ENCODE data around the gene PSMD8. TPM values are rescaled to one million over a fixed set of nuclear protein-coding genes. Genes with fewer than 3 reads are reported as not detected.
"Not testable (repeated sequence)": the region's sequence is repeated elsewhere in the genome, so short reads cannot be mapped to it uniquely, and the experiment has no call there.

The PSMD8 gene
- total RNA-seq, 2 donors from 2014 or later, result 216 to 290 TPM

GRCh38 chr19:38425222-38425809 lies 50.9 kb downstream of the PSMD8 start:
- ATAC-seq (peak in 1 of 2 donors; percentile 17), DNase-seq (no peak)
- intact Hi-C loops (cut with DNase I), result no loop called here

GRCh38 chr19:38425810-38426466 lies 51.6 kb downstream of the PSMD8 start, which contains the start of gene RASGRP4:
Gene RASGRP4 (minus strand): TSS chr19:38426219. CDS start chr19:38426091, 128 bp downstream.
- intact Hi-C loops (cut with DNase I), result no loop called here
- ATAC-seq (peak in 1 of 2 donors; percentile 72), DNase-seq (peak; percentile 38)

GRCh38 chr19:38427035-38427677 lies 52.8 kb downstream of the PSMD8 start:
- ATAC-seq; intact Hi-C loops (cut with DNase I); DNase-seq: not testable (repeated sequence)

GRCh38 chr19:38429055-38429810 lies 54.9 kb downstream of the PSMD8 start:
- no peak for DNase-seq
- intact Hi-C loops (cut with DNase I), result no loop called here
- ATAC-seq, result no peak

GRCh38 chr19:38429811-38430156 lies 55.4 kb downstream of the PSMD8 start:
- no peak for ATAC-seq
- no peak for DNase-seq
- intact Hi-C loops (cut with DNase I), result no loop called here

GRCh38 chr19:38430931-38431330 lies 56.6 kb downstream of the PSMD8 start:
- intact Hi-C loops (cut with DNase I), result no loop called here

GRCh38 chr19:38433268-38433733 lies 58.9 kb downstream of the PSMD8 start, which contains the start of gene RYR1:
Gene RYR1 (plus strand): TSS chr19:38433691. CDS start chr19:38433830, 139 bp downstream.
- intact Hi-C loops (cut with DNase I), result no loop called here
- peak; percentile 76 for DNase-seq
- ATAC-seq, result peak; percentile 77 to 91

More at GRCh38 chr19:38430931-38431330, 56.6 kb downstream of the PSMD8 start:
- DNase-seq (no peak), ATAC-seq (no peak)

Other genes with a start within 250 kb of the PSMD8 start
- under 1 TPM in 1 of 2 donors, not detected in 1; 0.26 TPM for gene DPF1, start 150.3 kb upstream of the PSMD8 start, total RNA-seq
- 10 to 100 TPM; 34.4 to 67.0 TPM for gene PPP1R14A, start 118.2 kb upstream of the PSMD8 start, total RNA-seq
- 10 to 100 TPM in 1 of 2 donors, 1 to 10 TPM in 1; 8.6 to 13.6 TPM for gene SPINT2, start 110.0 kb upstream of the PSMD8 start, total RNA-seq
- gene C19orf33, start 70.3 kb upstream of the PSMD8 start, total RNA-seq, result 1 to 10 TPM; 2.1 to 5.9 TPM
- gene YIF1B, start 58.6 kb upstream of the PSMD8 start, total RNA-seq, result 10 to 100 TPM; 24.2 to 31.5 TPM
- gene KCNK6, start 54.7 kb upstream of the PSMD8 start, total RNA-seq, result 1 to 10 TPM; 2.7 to 5.5 TPM
- 1 to 10 TPM in 1 of 2 donors, under 1 TPM in 1; 0.91 to 1.9 TPM for gene CATSPERG, start 38.7 kb upstream of the PSMD8 start, total RNA-seq
- gene GGN, start 13.5 kb downstream of the PSMD8 start, total RNA-seq, result under 1 TPM; 0.15 to 0.34 TPM
- 1 to 10 TPM in 1 of 2 donors, under 1 TPM in 1; 0.24 to 3.2 TPM for gene SPRED3, start 14.1 kb downstream of the PSMD8 start, total RNA-seq
- gene FAM98C, start 28.5 kb downstream of the PSMD8 start, total RNA-seq, result 10 to 100 TPM; 12.6 to 13.7 TPM
- 1 to 10 TPM; 1.8 to 3.6 TPM for gene RASGRP4, start 51.6 kb downstream of the PSMD8 start, total RNA-seq
- gene RYR1, start 59.1 kb downstream of the PSMD8 start, total RNA-seq, result 1 to 10 TPM; 1.3 to 3.0 TPM
- 1 to 10 TPM; 3.1 TPM for gene MAP4K1, start 243.4 kb downstream of the PSMD8 start, total RNA-seq
- 100 to 1,000 TPM; 515 to 563 TPM for gene EIF3K, start 244.6 kb downstream of the PSMD8 start, total RNA-seq

Data from left cardiac atrium (tissue), 4 donors.